SK-N-SH treated with all-trans-retinoic acid at 6 μM for 48 hours (cell line): Measurements from ENCODE around the gene PARP2.

Experiments used
- ATAC-seq: fragments of 200-7000 bp; cut with Tn5 transposase; 3 replicates; pipeline ENCODE4 v1.9.1; 2020; ENCODE audit warnings: mild to moderate bottlenecking, moderate library complexity
- ARNTL ChIP-seq: fragments of 450-650 bp; formaldehyde crosslinking; IDR thresholded peaks from 2 replicates; pipeline ENCODE4 v1.5.0; 2020; ENCODE audit warnings: low read depth, mild to moderate bottlenecking, moderate library complexity, borderline replicate concordance
- BACH2 ChIP-seq: fragments of 250-450 bp; sonication (Bioruptor Pico); IDR thresholded peaks from 2 replicates; pipeline ENCODE4 v1.9.0; 2021; ENCODE audit warnings: mild to moderate bottlenecking, borderline replicate concordance
- CSDC2 ChIP-seq: fragments of 250-450 bp; sonication (Bioruptor Pico); IDR thresholded peaks from 2 replicates; pipeline ENCODE4 v1.5.0; 2020; ENCODE audit warnings: mild to moderate bottlenecking, moderate library complexity
- CSRNP3 ChIP-seq: fragments of 250-450 bp; sonication (Bioruptor Pico); IDR thresholded peaks from 2 replicates; pipeline ENCODE4 v1.5.1; 2021; ENCODE audit warnings: mild to moderate bottlenecking, moderate library complexity
- ESRRG ChIP-seq: fragments of 250-450 bp; sonication (Bioruptor Pico); IDR thresholded peaks from 2 replicates; pipeline ENCODE4 v1.6.1; 2021; ENCODE audit warnings: mild to moderate bottlenecking
- ISL1 ChIP-seq: fragments of 250-450 bp; sonication (Bioruptor Pico); IDR thresholded peaks from 2 replicates; pipeline ENCODE4 v2.1.2; 2022; ENCODE audit warnings: mild to moderate bottlenecking, moderate library complexity
- OSR1 ChIP-seq: fragments of 250-450 bp; sonication (Bioruptor Pico); IDR thresholded peaks from 2 replicates; pipeline ENCODE4 v1.8.0; 2022; ENCODE audit warnings: moderate library complexity, mild to moderate bottlenecking, inconsistent platforms
- PPARA ChIP-seq: fragments of 250-450 bp; sonication (Bioruptor Pico); IDR thresholded peaks from 2 replicates; pipeline ENCODE4 v1.5.0; 2020; ENCODE audit warnings: mild to moderate bottlenecking, borderline replicate concordance
- RARB ChIP-seq: fragments of 250-450 bp; sonication (Bioruptor Pico); IDR thresholded peaks from 2 replicates; pipeline ENCODE4 v1.8.0; 2021; ENCODE audit warnings: mild to moderate bottlenecking, moderate library complexity
- SNAI2 ChIP-seq: fragments of 250-450 bp; sonication (Bioruptor Pico); IDR thresholded peaks from 2 replicates; pipeline ENCODE4 v1.5.0; 2020; ENCODE audit warnings: mild to moderate bottlenecking, moderate library complexity
- TCF4 ChIP-seq: fragments of 250-450 bp; sonication (Bioruptor Pico); IDR thresholded peaks from 2 replicates; pipeline ENCODE4 v1.8.0; 2021; ENCODE audit warnings: mild to moderate bottlenecking, moderate library complexity, borderline replicate concordance
- TOX ChIP-seq: fragments of 250-450 bp; sonication (Bioruptor Pico); IDR thresholded peaks from 2 replicates; pipeline ENCODE4 v1.8.0; 2021; ENCODE audit warnings: mild to moderate bottlenecking, moderate library complexity, borderline replicate concordance
- ZC3H10 ChIP-seq: fragments of 250-450 bp; sonication (Bioruptor Pico); IDR thresholded peaks from 2 replicates; pipeline ENCODE4 v1.5.1; 2021; ENCODE audit warnings: mild to moderate bottlenecking, moderate library complexity
- ZFP3 ChIP-seq: fragments of 250-450 bp; sonication (Bioruptor Pico); IDR thresholded peaks from 2 replicates; pipeline ENCODE4 v1.5.0; 2020; ENCODE audit warnings: mild to moderate bottlenecking, moderate library complexity
- ZFP30 ChIP-seq: fragments of 450-650 bp; formaldehyde crosslinking; IDR thresholded peaks from 2 replicates; pipeline ENCODE4 v1.5.0; 2022; ENCODE audit warnings: mild to moderate bottlenecking, moderate library complexity
- ZNF565 ChIP-seq: fragments of 450-650 bp; formaldehyde crosslinking; conservative IDR thresholded peaks from 2 replicates; pipeline ENCODE4 v1.5.0; 2020; ENCODE audit warnings: low read depth, mild to moderate bottlenecking, moderate library complexity
- ZNF70 ChIP-seq: fragments of 450-650 bp; formaldehyde crosslinking; IDR thresholded peaks from 2 replicates; pipeline ENCODE4 v1.5.0; 2020; ENCODE audit warnings: mild to moderate bottlenecking, moderate library complexity
- ZNF8 ChIP-seq: fragments of 450-650 bp; formaldehyde crosslinking; IDR thresholded peaks from 2 replicates; pipeline ENCODE4 v1.5.0; 2020; ENCODE audit warnings: mild to moderate bottlenecking, moderate library complexity
- TF ChIP-seq, protein P1 (sequence below): fragments of 250-450 bp; sonication (Bioruptor Pico); IDR thresholded peaks from 2 replicates; pipeline ENCODE4 v1.8.0; 2020; ENCODE audit warnings: mild to moderate bottlenecking, moderate library complexity, borderline replicate concordance
- TF ChIP-seq, protein P2 (sequence below): fragments of 250-450 bp; sonication (Bioruptor Pico); IDR thresholded peaks from 2 replicates; pipeline ENCODE4 v1.5.0; 2020; ENCODE audit warnings: mild to moderate bottlenecking, moderate library complexity
- TF ChIP-seq, protein P3 (sequence below): fragments of 250-450 bp; sonication (Bioruptor Pico); IDR thresholded peaks from 2 replicates; pipeline ENCODE4 v1.5.1; 2020; ENCODE audit warnings: low read depth, mild to moderate bottlenecking, moderate library complexity

Gene PARP2

DNA sequence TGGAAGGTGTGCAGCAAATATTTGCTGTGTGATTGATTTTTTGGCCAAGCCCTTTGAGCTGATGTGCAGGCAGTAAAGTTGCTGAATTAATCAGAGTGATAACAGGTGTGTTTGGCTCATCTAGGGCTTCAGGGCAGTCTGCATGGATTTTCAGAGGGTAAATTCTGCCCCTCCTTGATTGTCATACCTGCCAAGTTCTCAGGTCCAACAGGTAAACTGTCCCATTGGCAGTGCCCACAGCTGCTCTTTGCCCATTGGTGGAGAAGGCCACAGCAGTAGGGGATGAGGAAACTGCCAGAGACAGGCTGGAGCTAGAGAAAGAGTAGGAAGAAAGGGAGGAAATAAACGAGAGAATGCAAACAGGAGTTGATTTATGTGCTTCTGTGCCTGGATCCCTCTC is 36.3 kb downstream of the PARP2 start:
- ATAC-seq: no peak
- TF ChIP-seq RARB (CRISPR knock-in tag): no peak
- TF ChIP-seq ZNF565 (CRISPR knock-in tag): no peak
- TF ChIP-seq ZNF70 (CRISPR knock-in tag): no peak
- no peak for TF ChIP-seq ISL1
- TF ChIP-seq OSR1: no peak
- no peak for TF ChIP-seq ZFP3 (CRISPR knock-in tag)
- TF ChIP-seq CSDC2 (CRISPR knock-in tag): no peak
- TF ChIP-seq CSRNP3 (CRISPR knock-in tag): no peak

DNA sequence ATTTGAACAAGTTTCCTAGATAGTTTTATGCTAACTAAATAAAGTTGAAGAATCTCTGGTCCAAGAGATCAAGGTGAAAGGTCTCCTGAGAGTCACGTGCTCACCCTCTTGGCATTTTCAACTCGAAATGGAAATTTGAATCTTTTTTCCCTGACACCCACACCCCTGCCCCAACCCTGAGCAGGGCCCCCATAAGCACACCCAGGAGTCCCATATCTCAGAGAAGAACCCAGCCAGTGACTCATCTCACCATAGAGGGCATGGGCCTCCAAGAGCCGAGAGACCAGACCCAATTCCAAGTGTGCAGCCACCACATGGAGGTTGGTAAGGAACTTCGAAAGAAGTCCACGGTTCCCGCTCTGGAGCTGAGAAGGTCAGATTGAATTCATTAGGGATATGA is 37.2 kb downstream of the PARP2 start:
- TF ChIP-seq OSR1 (no peak), ZC3H10 (CRISPR knock-in tag) (no peak), SNAI2 (CRISPR knock-in tag) (no peak), PPARA (CRISPR knock-in tag) (no peak), ZNF8 (CRISPR knock-in tag) (no peak), ESRRG (CRISPR knock-in tag) (no peak), ZFP30 (no peak), ARNTL (no peak)
- TF ChIP-seq, protein P1, sequence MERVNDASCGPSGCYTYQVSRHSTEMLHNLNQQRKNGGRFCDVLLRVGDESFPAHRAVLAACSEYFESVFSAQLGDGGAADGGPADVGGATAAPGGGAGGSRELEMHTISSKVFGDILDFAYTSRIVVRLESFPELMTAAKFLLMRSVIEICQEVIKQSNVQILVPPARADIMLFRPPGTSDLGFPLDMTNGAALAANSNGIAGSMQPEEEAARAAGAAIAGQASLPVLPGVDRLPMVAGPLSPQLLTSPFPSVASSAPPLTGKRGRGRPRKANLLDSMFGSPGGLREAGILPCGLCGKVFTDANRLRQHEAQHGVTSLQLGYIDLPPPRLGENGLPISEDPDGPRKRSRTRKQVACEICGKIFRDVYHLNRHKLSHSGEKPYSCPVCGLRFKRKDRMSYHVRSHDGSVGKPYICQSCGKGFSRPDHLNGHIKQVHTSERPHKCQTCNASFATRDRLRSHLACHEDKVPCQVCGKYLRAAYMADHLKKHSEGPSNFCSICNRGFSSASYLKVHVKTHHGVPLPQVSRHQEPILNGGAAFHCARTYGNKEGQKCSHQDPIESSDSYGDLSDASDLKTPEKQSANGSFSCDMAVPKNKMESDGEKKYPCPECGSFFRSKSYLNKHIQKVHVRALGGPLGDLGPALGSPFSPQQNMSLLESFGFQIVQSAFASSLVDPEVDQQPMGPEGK (CRISPR knock-in tag): no peak
- TF ChIP-seq, protein P2, sequence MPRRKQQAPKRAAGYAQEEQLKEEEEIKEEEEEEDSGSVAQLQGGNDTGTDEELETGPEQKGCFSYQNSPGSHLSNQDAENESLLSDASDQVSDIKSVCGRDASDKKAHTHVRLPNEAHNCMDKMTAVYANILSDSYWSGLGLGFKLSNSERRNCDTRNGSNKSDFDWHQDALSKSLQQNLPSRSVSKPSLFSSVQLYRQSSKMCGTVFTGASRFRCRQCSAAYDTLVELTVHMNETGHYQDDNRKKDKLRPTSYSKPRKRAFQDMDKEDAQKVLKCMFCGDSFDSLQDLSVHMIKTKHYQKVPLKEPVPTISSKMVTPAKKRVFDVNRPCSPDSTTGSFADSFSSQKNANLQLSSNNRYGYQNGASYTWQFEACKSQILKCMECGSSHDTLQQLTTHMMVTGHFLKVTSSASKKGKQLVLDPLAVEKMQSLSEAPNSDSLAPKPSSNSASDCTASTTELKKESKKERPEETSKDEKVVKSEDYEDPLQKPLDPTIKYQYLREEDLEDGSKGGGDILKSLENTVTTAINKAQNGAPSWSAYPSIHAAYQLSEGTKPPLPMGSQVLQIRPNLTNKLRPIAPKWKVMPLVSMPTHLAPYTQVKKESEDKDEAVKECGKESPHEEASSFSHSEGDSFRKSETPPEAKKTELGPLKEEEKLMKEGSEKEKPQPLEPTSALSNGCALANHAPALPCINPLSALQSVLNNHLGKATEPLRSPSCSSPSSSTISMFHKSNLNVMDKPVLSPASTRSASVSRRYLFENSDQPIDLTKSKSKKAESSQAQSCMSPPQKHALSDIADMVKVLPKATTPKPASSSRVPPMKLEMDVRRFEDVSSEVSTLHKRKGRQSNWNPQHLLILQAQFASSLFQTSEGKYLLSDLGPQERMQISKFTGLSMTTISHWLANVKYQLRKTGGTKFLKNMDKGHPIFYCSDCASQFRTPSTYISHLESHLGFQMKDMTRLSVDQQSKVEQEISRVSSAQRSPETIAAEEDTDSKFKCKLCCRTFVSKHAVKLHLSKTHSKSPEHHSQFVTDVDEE (CRISPR knock-in tag): no peak
- TF ChIP-seq, protein P3, sequence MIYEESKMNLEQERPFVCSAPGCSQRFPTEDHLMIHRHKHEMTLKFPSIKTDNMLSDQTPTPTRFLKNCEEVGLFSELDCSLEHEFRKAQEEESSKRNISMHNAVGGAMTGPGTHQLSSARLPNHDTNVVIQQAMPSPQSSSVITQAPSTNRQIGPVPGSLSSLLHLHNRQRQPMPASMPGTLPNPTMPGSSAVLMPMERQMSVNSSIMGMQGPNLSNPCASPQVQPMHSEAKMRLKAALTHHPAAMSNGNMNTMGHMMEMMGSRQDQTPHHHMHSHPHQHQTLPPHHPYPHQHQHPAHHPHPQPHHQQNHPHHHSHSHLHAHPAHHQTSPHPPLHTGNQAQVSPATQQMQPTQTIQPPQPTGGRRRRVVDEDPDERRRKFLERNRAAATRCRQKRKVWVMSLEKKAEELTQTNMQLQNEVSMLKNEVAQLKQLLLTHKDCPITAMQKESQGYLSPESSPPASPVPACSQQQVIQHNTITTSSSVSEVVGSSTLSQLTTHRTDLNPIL (CRISPR knock-in tag): no peak
- ATAC-seq: no peak

GRCh38 chr14:20381341-20381740 is 37.9 kb downstream of the PARP2 start:
- no peak for ATAC-seq
- TF ChIP-seq PPARA (CRISPR knock-in tag): no peak
- TF ChIP-seq RARB (CRISPR knock-in tag): no peak
- TF ChIP-seq TOX (CRISPR knock-in tag): no peak
- TF ChIP-seq ESRRG (CRISPR knock-in tag): no peak
- TF ChIP-seq, protein P1 (CRISPR knock-in tag): no peak
- no peak for TF ChIP-seq ISL1
- TF ChIP-seq TCF4: no peak
- no peak for TF ChIP-seq CSRNP3 (CRISPR knock-in tag)
- no peak for TF ChIP-seq BACH2
